Prostate gland (tissue), 2 donors: ENCODE data around the gene PDGFRB. TPM values are rescaled to one million over a fixed set of nuclear protein-coding genes. Genes with fewer than 3 reads are reported as not detected.

Experiments
- DNase-seq: peaks from one replicate; pipeline ENCODE4 v3.0.0-alpha.2; 2019; ENCODE audit warnings: low spot score
- H3K27ac ChIP-seq, 2 donors: fragments of 200-600 bp; sonication (generic); 2 replicates each; pipeline ENCODE4 v1.5.1; 2017 to 2019
- H3K27me3 ChIP-seq: fragments of 200-600 bp; sonication (generic); replicated peaks from 2 replicates; pipeline ENCODE4 v1.5.1; 2019; ENCODE audit not compliant: insufficient read depth
- H3K36me3 ChIP-seq, 2 donors: fragments of 200-600 bp; sonication (generic); 1 replicate in 1 of 2; 2 replicates in 1 of 2; pipeline versions ENCODE4 v1.5.1 to v1.8.1; 2017 to 2019
- H3K4me1 ChIP-seq: fragments of 200-600 bp; sonication (generic); replicated peaks from 2 replicates; pipeline ENCODE4 v1.5.1; 2019
- H3K4me3 ChIP-seq, 2 donors: fragments of 200-600 bp; sonication (generic); 2 replicates each; pipeline ENCODE4 v1.5.1; 2017 to 2019
- H3K9me3 ChIP-seq: fragments of 200-600 bp; sonication (generic); 2 replicates; pipeline ENCODE4 v1.5.1; 2017
- CTCF ChIP-seq, 4 experiments: fragments of 200-600 bp in 2 of 4; fragments of 450-650 bp in 2 of 4; sonication (generic) in 2 of 4; IDR thresholded peaks; 1 replicate in 3 of 4; 2 replicates in 1 of 4; pipeline ENCODE4 v1.5.1; 2016 to 2019; ENCODE audit warnings: antibody characterized with exemption in 4 of 4, mild to moderate bottlenecking in 2 of 4, moderate library complexity in 2 of 4
- POLR2A ChIP-seq: fragments of 450-650 bp; IDR thresholded peaks from one replicate; pipeline ENCODE4 v1.6.1; 2016; ENCODE audit warnings: antibody characterized with exemption, mild to moderate bottlenecking
- POLR2AphosphoS5 ChIP-seq: sonication (generic); formaldehyde crosslinking; IDR thresholded peaks from one replicate; pipeline ENCODE4 v1.6.1; 2017; ENCODE audit warnings: antibody characterized with exemption
- WGBS: methylation state at CpG from one replicate; pipeline ENCODE4 v1.1.5; 2018; 5-methylcytosine and 5-hydroxymethylcytosine counted together
- intact Hi-C: fragments of 100-400 bp; cut with DNase I; formaldehyde crosslinking; loops from one replicate; pipeline ENCODE4 v1.14.2; 2022
- total RNA-seq, 2 donors: library from RNA; depleted of rRNA; stranded (reverse); fragments of >200 nt; gene quantifications; one replicate each; pipeline ENCODE4 v1.1.0, GENCODE V29; 2016

The PDGFRB gene
- total RNA-seq, 2 donors from 2014 or later: 14.5 to 161 TPM

DNA sequence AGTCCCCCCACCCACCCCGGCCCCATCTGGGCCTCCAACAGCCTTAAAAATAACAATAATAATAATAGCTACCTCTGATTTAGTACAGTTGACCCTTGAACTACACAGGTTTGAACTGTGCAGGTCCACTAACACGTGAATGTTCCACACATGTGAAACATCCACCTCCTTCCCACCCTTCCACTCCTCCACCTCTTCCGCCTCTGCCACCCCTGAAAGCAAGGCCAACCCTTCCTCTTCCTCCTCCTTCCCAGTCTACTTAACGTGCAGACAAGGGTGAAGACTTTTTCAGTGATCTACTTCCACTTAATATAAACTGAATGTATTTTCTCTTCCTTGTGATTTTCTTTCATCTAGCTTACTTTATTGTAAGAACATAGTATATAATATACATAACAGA, 10.8 kb downstream of the PDGFRB start:
- Histone ChIP-seq H3K27ac (peak overlapping the region; percentile 70 to 71), H3K4me1 (no peaks in the 10 kb centered on the region), H3K27me3 (no peaks in the 10 kb centered on the region), H3K9me3 (no peaks in the 10 kb centered on the region), H3K4me3 (no peak overlapping the region), H3K36me3 (no peaks in the 10 kb centered on the region)
- DNase-seq: no peak
- 43% methylated on average over 4 of the region's 4 CpGs for WGBS
- intact Hi-C loops: no loop called here
- no peak for TF ChIP-seq POLR2AphosphoS5
- no peak for TF ChIP-seq POLR2A
- TF ChIP-seq CTCF (IDR thresholded peaks at IDR 0.05): no peak

GRCh38 chr5:150144246-150144801, 11.3 kb downstream of the PDGFRB start:
- intact Hi-C loops: no loop called here
- no peak overlapping the region for H3K4me3 ChIP-seq
- WGBS: 59% methylated on average over 14 of the region's 14 CpGs
- H3K9me3 ChIP-seq: no peaks in the 10 kb centered on the region
- no peaks in the 10 kb centered on the region for H3K27me3 ChIP-seq
- DNase-seq: no peak
- no peaks in the 10 kb centered on the region for H3K4me1 ChIP-seq
- peak overlapping the region; percentile 70 to 71 for H3K27ac ChIP-seq
- no peak for TF ChIP-seq POLR2A
- no peak for TF ChIP-seq CTCF (IDR thresholded peaks at IDR 0.05)
- no peaks in the 10 kb centered on the region for H3K36me3 ChIP-seq

GRCh38 chr5:150143350-150144245, 12.0 kb downstream of the PDGFRB start:
- Histone ChIP-seq H3K27ac (peak overlapping the region; percentile 70 to 71), H3K4me1 (peaks cover 6% of the 10 kb centered on the region), H3K4me3 (no peak overlapping the region), H3K27me3 (no peaks in the 10 kb centered on the region), H3K36me3 (no peaks in the 10 kb centered on the region), H3K9me3 (no peaks in the 10 kb centered on the region)
- WGBS: 53% methylated on average over 20 of the region's 20 CpGs
- TF ChIP-seq CTCF (IDR thresholded peaks at IDR 0.05): no peak
- no peak for TF ChIP-seq POLR2AphosphoS5
- TF ChIP-seq POLR2A: no peak
- intact Hi-C loops: no loop called here
- DNase-seq: no peak

- WGBS: 58% methylated on average over 4 of the region's 4 CpGs
- peak overlapping the region; percentile 70 to 71 for H3K27ac ChIP-seq
These were observed 12.7 kb downstream of the PDGFRB start for GRCh38 chr5:150142959-150143349.

More at GRCh38 chr5:150142959-150143349, 12.7 kb downstream of the PDGFRB start:
- DNase-seq: no peak
- no peaks in the 10 kb centered on the region for H3K27me3 ChIP-seq
- H3K9me3 ChIP-seq: no peaks in the 10 kb centered on the region
- H3K4me3 ChIP-seq: no peak overlapping the region
- H3K36me3 ChIP-seq: no peaks in the 10 kb centered on the region
- peaks cover 12% of the 10 kb centered on the region for H3K4me1 ChIP-seq
- intact Hi-C loops: no loop called here
- TF ChIP-seq CTCF (IDR thresholded peaks at IDR 0.05): no peak
- TF ChIP-seq POLR2AphosphoS5: no peak
- TF ChIP-seq POLR2A: no peak
